H1 (cell line): ENCODE measurements around the gene PIP5K1B. TPM values are rescaled to one million over a fixed set of nuclear protein-coding genes. Genes with fewer than 3 reads are reported as not detected.

Source experiments
- GTF2F1 ChIP-seq: IDR thresholded peaks from 2 replicates; pipeline ENCODE4 v1.6.1; 2012; ENCODE audit warnings: low read depth, low read length, improper control_type of control experiment, borderline replicate concordance
- SAP30 ChIP-seq: fragments of 300-600 bp; sonication (generic); IDR thresholded peaks from 2 replicates; pipeline ENCODE4 v1.7.1; 2012; ENCODE audit warnings: low read length, moderate library complexity, mild to moderate bottlenecking, inconsistent platforms; ENCODE audit not compliant: insufficient read depth, insufficient replicate concordance
- SP1 ChIP-seq: IDR thresholded peaks from 2 replicates; pipeline ENCODE4 v1.6.1; 2011; ENCODE audit warnings: low read depth, low read length
- SP2 ChIP-seq: IDR thresholded peaks from 2 replicates; pipeline ENCODE4 v1.6.1; 2012; ENCODE audit warnings: mild to moderate bottlenecking, low read length, inconsistent platforms
- TEAD4 ChIP-seq: IDR thresholded peaks from 2 replicates; pipeline ENCODE4 v1.6.1; 2012; ENCODE audit warnings: low read depth, low read length, inconsistent platforms, mixed read lengths
- polyA plus RNA-seq, 7 experiments: library from polyadenylated mRNA; depleted of rRNA in 3 of 7; stranded (reverse) in 5 of 7; unstranded in 2 of 7; fragments of >200 nt in 5 of 7; fragments of 200-250 nt in 2 of 7; gene quantifications; 1 replicate in 5 of 7; 2 replicates in 1 of 7; 4 replicates in 1 of 7; pipeline versions ENCODE4 v1.2.1 to v1.2.3, GENCODE V29; 2011 to 2013; ENCODE audit warnings: missing spikeins in 2 of 7, mixed read lengths in 2 of 7
- total RNA-seq: library from RNA; stranded (reverse); fragmentation: NEBNext Ultra II Directional; extraction: Animal tissue kit (Norgen Biotek cat#: 25700); gene quantifications from 2 replicates; pipeline ENCODE4 v1.2.1, GENCODE V29; 2021

The PIP5K1B gene
- total and polyA plus RNA-seq, 2 of the 8 experiments (the other 6 are each of a cell fraction or from before 2014, with no cell fraction given), result 4.7 to 7.7 TPM

- TF ChIP-seq GTF2F1 (no peak), SP2 (no peak), SP1 (no peak), TEAD4 (no peak), SAP30 (no peak)
Measured at GRCh38 chr9:68957479-68957878, 252.4 kb downstream of the PIP5K1B start (continued).
